Right forelimb (tissue), 1 donor: ENCODE measurements around the gene CDKAL1.
"Not testable (repeated sequence)": the region's sequence is repeated elsewhere in the genome, so short reads cannot be mapped to it uniquely, and the experiment has no call there.

Experiments used
- DNase-seq: peaks from one replicate; pipeline ENCODE4 v3.0.0-alpha.2; 2018

Gene CDKAL1

DNA sequence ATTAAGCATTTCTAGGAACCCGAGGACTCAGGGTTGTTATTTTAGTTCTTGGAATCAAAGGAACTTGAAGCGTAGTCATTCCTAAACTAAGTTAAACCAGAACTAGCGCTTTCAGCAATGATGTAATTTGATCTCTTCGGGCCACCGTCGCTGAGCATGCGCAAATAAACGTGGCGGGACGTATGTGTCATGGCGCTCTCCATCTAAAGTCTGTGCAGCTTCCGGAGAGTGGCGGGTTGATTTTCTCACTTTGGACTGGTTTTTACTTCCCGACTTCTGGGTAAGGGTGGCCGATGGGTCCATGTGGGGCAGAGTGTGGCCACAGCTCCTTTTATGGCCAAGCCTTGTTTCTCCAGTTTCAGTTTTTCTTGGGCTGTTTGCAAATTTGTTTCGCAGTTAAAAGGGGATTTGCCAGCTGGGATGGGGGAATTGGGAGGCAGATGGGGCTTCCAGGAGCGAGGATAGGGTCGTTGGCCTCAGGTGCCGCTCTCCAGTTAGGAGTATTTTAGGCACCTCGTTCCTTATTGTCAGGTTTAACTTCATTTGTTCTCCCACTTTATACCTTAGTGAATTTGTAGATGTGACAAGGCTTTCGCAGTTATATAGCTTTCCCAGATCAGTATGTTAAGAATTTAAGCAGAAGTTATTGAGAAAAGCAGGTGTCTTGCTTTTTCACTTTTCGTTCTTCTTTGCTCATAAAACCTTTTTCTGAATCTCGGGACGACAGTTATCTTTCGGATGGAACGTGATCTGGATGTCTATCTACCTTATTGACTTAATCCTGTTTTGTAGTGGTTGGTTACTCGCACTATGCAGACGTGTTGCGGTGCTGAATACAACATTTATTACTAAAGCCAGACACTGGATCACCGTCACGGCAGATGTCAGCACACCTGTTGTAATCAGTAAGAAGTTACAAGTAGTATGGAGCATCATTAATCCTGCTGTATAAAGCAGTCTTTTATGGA is at the start of gene CDKAL1:
Gene CDKAL1, plus strand, starts transcription at position 163 of the 968 bp plus-strand sequence. CDS start 11,894 bp downstream, outside the sequence.
- peak; percentile 93 for DNase-seq

DNA sequence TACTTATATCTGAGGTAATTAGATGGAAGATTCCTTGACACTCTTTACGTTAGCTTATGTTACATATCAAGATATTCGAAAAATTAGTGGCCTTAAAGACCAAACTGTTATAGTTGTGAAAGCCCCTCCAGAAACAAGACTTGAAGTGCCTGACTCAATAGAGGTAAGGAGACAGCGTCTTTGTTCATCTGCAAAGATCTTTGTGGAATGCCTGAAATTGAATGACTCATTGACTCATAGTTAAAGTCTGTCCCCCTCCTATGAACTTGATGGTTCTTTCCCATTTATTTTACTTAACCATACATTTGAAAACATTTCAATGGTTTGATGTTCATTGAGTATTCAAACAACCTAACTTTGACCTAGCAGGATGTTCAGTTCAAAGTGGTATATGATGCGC is 47.6 kb upstream of the CDKAL1 start:
- DNase-seq = no peak

DNA sequence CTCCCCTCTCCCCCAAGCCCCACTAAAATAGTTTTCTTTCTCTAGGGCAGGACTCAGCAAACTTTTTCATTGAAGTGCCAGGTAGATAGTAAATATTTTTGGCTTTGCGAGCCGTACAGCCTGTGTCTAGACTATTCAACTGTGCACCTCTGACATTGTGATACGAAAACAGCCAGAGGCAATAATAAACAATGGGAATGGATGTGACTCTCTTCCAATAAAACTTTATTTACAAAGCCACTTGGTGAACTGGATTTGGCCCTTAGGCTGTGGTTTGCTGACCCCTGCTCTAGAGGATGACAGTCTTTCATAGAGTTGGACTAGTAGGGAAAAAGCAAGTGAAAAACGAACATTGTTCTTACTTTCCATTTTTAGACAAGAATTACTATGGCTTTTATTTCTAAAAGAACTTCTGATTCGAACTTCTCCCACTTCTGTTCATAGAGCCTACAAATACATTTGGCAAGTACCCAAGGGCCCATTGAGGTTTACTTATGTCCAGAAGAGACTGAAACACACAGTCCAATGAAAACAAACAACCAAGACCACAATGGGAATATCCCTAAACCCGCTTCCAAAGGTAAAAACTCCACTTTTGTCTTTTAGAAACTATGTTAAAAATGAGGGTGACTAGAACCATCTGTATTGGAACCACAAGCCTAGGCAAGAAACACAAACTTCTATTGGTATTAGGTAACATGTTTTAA is 46.4 kb upstream of the CDKAL1 start:
- no peak for DNase-seq

DNA sequence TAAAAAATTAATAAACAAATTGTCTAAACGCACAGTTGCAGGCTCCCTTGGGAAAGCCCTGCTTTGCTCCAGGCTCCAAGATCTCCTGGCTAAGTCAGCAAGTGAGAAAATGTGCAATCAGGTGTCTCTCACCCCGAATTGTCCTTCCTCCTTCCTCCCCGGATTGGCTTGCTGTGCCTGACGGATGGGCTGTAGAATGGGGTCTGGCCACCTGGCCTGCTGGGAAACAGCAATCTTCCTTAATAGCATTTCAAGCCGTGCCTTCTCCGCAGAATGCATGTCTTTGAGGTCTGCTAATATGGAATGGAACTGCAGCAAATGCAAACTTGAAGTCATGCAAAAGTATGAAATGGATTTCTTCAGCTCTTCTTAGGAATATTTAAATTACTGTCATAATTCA is 43.7 kb upstream of the CDKAL1 start:
- no peak for DNase-seq

DNA sequence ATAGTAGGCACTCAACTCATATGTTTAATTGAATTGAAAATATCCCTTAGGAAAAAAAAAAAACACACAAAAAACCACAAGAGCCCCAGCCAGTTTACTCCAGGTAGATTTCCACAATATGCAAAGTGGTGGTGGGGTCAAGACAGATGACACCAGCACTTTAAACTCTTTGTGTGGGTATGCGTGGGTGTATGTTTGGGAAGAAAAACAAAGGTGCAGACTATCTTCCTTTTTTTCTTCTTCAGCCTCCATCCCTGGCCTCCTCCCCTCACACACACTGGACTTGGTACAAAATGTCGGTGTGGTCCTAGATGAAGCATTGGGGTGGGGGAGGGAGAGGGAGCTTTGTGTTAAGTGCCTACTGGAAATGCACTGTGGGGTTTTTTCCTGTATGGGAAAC is 42.2 kb upstream of the CDKAL1 start:
- DNase-seq = no peak

DNA sequence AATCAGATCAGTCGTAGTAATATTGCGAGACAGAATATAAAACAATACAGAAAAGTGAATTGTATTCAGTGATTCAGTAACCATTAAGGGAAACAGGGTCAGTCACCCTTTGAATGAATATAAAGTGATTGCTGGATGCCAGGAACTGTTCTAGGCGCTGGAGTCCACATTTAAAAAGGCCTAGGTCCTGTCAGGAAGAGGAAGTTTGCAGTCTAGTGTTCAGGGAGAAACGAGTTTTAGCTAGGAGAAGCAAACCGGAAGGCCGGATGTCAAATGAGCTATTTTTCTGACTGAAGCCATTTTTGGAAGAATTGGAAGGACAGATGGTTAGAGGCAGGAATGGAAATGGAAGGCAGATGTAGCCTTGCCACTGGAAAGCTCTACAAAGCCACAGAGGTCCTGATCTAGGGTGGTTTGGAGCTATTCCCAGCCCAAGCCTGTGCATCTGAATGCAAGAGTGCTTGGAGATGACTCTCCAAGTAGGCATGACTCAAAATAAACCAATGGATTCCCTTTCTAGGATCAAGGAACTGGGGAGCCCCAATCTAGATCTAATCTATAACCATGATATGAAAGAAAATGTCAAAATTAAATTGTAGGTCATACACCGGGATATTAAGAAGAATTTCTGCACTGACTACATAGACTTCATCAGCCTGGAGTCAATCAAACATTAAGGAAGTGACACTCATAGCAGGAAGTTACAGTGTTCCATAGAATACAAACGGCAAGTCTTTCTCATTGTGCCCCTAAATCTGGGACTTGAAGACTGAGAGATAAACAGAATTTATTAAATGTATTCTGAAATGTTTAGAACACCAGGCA is 36.8 kb upstream of the CDKAL1 start:
- DNase-seq = no peak

DNA sequence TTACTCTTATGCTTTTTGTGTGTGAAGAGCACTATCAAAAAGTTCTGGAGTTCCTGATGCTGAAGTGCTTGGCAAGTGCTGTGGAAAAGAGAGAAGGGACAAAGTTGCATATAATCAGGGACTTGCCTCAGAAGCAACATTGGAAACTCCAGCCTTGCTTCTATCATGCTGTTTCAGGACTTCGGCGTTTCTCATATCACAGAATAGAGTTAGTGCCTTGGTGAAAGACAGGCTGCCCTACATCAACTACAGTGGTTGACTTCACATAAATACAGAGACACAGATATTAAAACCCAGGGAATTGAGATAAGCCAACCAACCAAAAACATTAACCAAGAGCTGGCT is 36.2 kb upstream of the CDKAL1 start:
- DNase-seq = no peak

DNA sequence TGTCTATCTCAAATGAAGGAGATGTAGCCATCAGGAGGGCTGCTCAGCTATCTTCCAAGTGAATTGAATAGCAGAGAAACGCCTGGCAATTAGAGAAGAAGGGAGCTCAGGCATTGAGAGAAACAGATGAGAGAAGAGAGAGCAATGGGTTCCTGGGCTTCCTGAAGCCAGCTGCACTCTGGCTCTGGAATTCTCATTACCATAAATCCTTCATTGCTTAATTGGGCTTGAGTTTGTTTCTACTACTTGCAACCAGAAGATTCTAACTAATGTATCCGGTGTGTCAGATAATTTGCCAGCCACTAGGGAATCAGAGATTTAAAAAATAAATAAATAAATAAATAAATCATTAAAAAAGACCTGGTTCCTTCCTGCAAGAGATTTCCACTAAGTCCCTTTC is 25.0 kb upstream of the CDKAL1 start:
- DNase-seq = no peak

DNA sequence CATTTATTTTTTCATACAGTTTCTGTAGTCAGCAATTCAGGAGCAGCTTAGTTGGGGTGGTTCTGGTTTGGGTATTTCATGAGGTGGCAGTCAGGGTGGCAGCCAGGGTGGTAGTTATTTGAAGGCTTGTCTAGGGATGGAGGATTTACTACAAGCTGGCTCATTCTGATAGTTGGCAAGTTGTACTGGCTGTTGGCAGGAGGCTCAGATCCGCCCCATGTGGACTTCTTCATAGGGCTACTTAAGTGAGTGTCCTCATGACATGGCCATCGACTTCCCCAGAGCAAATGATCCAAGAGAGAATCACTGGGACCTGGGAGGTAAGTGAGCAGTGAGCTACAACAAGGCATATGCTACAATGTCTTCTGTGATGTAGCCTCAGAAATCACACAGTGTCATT is 22.4 kb upstream of the CDKAL1 start:
- DNase-seq = no peak

DNA sequence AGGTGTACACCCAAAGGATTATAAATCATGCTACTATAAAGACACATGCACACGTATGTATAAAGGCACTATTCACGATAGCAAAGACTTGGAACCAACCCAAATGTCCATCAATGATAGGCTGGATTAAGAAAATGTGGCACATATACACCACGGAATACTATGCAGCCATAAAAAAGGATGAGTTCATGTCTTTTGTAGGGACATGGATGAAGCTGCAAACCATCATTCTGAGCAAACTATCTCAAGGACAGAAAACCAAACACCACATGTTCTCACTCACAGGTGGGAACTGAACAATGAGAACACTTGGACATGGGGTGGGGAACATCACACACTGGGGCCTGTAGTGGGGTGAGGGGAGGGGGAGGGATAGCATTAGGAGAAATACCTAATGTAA is 9.0 kb upstream of the CDKAL1 start:
- not testable (repeated sequence) for DNase-seq

DNA sequence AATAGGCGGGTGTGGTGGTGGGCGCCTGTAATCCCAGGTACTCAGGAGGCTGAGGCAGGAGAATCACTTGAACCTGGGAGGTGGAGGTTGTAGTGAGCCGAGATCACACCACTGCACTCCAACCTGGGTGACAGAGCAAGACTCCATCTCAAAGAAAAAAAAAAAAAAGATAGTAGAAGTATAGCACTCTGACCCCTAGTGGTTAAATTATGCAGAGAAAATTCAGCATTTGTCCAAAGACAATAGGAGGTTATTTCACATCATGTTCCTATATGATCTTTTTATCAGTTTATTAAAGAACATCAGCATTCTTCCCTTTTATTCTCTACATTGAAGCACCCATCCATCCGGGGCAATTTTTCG is 5.2 kb upstream of the CDKAL1 start:
- DNase-seq = not testable (repeated sequence)

DNA sequence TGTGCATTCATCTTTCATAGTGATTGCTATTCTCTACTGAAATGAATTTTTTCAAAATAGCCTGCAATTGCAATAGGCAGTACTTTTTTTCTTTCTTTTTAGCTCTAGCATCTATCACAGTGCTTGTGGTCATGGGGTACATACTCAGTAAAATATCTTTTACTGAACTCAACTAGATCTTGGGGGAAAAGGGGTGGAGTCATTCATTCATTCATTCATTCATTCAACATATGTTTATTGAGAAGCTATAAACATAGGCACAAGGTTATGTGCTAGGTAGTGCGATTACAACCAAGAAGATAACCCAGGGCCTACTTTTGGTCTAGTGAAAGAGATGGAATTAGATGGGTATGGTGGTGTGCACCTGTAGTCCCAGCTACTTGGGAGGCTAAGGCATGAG is 1.4 kb upstream of the CDKAL1 start:
- no peak for DNase-seq

DNA sequence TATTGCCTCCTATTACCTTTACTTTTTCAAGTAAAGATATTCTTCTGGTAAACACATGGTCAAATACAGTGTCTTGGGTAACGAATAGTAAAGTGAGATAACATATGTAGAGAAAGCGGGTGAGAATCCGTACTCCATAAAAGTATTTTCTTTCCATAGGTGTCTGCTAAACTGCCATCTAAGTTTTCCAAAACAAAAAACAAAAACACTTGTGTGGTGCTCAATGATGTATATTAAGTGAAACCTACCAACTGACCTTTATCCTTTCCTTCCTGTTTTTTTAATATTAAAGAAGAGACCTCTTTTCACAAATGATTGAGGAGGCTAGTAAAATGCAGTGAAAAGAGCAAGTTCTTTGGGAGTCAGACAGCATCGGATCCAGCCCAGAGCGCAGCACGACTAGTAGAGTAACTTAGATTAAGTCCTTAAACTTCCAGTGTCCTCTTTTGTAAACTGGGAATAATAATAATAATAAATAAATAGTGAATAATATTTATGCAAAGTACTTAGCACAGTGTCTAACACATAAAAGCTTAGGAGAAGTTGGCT is 437 bp upstream of the CDKAL1 start:
- DNase-seq = no peak

DNA sequence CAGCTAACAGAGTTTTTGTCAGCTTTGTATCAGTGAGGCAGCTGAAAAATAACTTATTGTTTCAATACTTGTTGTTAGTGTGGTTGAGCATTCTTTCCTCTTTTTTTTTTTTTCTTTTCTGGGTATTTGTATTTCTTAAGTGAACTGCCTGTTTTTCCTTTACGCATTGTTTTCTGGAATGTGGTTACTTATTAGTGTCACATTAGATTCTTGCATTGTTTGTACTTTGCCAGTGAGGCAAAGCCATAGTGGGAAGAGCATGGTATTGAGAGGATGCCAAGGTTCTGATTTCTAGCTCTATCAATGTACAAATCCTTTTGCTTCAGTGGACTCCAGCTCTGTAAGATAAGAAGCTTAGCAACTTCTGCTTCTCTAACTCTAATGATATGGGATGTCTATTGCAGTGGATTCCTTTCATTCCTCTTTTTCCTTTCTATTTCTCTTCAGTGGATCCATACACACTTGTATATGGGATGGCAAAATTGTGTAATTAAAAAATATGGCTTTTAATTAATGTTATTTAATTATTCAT is 3.9 kb downstream of the CDKAL1 start:
- no peak for DNase-seq

DNA sequence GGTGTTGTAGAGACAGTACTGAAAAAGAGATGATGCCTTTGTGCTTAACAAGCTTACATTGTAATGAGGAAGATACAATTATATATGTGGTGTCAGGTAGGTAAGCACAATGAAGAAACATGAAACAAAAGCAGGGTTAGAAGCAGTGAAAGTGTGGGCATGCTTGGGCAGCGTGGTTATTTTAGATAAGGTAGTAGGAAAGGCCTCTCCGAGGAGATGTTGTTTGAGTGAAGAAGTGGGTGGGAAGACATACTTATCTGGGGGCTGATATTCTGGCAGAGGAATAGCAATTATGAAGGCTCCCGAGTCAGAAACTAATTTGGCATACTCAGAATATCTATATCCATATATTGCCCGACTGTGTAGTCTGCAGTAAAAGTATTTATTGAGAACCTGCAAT is 4.7 kb downstream of the CDKAL1 start:
- no peak for DNase-seq

DNA sequence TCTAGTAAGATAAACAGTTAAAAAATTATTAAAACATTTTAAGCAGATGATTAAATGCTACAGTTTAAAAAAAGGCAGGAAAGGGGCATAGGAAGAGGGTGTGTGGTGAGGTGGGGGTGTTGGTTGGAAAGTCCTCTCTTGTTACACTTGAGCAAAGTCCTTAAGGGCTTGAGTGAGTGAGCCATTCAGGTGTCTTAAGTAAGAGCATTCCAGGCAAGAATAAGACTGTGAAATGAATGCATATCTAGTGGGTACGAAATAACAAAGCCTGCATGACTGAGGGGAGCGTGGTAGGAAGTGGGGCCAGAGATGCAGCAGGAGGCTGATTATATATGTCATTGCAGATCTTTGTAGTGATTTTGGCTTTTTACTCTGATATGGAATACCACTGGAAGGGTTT is 5.1 kb downstream of the CDKAL1 start:
- DNase-seq = no peak

DNA sequence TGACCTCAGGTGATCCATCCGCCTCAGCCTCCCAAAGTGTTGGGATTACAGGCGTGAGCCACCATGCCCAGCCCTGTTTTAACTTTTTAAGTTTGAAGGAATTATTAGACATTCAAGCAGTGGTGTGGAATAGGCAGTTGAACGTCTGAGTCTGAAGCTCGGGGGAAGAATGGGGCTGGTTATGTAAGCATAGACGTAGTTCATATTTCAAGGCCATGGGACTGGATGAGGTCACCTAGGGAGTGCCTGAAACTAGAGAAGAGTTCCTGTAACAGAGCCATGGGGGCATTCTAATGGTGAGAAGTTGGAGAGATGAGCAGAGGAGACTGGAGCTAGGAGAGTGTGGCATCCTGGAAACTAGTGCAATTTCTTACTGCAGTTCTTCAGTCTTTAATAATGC is 6.4 kb downstream of the CDKAL1 start:
- DNase-seq = no peak

DNA sequence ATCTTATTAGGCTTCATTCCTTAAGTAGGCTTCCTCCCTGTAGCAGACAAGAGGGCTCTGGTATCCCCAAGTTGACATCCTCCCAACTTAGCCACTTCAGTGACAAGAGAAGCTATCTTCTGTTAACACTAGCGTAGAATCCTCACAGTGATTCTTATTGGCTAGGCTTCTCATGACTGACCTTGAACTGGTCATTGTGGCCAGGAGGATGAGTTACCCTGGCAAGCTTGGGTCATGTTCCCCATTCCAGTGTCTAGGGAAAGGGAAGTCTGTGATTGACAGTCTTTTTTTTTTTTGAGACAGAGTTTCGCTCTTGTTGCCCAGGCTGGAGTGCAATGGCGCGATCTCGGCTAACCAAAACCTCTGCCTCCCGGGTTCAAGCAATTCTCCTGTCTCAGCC is 7.1 kb downstream of the CDKAL1 start:
- DNase-seq = no peak

DNA sequence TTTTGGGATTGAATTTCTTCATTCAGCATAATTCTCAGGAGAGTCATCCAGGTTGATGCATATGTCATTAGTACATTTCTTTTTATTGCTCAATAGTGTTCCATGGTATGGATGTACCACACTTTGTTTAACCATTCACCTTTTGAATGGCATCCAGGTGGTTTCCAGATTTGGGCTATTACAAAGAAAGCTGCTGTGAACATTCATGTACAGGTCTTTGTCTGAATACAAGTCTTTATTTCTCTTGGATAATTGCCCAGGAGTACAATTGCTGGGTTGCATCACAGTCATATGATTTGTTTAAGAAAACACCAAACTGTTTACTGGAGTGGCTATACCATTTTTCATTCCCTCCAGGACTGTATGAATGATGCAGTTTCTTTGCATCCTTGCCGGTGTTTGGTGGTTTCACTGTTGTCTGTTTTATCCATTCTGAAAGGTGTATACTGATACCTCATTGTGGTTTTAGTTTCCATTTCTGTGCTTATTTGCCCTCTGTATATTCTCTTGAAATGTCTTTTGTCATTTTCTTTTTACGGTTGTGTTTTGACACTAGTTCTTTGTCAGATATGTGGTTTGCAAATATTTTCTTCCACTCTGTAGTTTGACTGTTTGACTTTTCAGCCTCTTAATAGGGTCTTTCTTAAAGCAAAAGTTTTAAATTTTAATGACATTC is 8.8 kb downstream of the CDKAL1 start:
- DNase-seq = no peak

DNA sequence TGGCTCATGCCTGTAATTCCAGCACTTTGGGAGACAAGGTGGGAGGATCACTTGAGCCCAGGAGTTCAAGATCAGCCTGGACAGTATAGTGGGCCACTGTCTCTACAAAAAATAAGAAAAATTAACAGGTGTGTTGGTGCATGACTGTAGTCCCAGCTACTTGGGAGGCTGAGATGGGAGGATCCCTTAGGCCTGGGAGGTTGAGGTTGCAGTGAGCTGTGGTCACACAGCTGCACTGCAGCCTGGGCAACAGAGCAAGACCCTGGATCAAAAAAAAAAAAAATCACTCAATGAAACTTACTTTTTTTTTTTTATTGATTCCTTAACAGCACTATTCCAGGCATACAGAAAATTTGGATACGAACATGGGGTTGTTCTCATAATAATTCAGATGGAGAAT is 14.0 kb downstream of the CDKAL1 start:
- no peak for DNase-seq

DNA sequence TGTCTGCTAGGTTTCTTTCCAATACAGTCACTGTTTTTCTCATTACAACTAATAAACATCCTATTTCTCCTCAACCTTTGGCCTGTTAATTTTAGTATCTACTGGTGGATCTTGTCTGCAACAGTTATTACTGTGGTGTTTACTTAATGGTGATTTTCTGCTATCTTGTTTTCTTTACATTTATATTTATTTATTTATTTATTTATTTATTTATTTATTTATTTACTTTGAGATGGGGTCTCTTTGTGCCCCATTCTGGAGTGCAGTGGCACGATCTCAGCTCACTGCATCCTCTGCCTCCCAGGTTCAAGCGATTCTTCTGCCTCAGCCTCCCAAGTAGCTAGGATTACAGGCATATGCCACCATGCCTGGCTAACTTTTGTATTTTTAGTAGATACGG is 15.1 kb downstream of the CDKAL1 start:
- not testable (repeated sequence) for DNase-seq

DNA sequence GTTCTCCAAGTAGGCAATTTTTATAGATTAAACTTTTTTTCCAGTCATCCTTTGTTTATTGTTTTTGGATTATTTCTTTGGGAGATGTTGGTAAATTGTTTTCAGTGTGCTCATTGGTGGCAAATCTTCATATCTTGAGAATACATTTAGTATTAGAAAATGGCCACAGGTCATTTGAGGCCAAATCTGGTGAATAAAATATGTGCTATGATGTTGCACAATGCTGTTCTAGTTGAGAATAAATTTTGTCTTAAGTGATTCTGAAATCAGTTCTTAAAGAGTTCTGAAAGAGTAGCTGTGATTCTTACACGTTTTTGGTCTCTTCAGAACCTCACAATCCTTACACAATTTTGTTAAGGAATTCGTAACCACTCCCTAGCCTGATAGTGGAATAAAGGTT is 20.1 kb downstream of the CDKAL1 start:
- no peak for DNase-seq
